COLO829 (cell line): ENCODE measurements around the gene SH3TC2.
A peak's percentile ranks its signal among the peaks of the same experiment; 100 is the strongest.

ENCODE experiments used
- DNase-seq: peaks from one replicate; pipeline ENCODE4 v3.0.0; 2012; ENCODE audit warnings: low spot score

Gene SH3TC2

GRCh38 chr5:148970228-148970627, 92.6 kb downstream of the SH3TC2 start:
- DNase-seq: no peak

- no peak for DNase-seq
Observed at GRCh38 chr5:148969291-148969690, 93.6 kb downstream of the SH3TC2 start.

- DNase-seq: no peak
Observed at GRCh38 chr5:148968311-148968710, 94.6 kb downstream of the SH3TC2 start.

GRCh38 chr5:148967783-148968182, 95.1 kb downstream of the SH3TC2 start:
- no peak for DNase-seq

- no peak for DNase-seq
Observed at GRCh38 chr5:148966938-148967337, 95.9 kb downstream of the SH3TC2 start.

GRCh38 chr5:148966348-148966747, 96.5 kb downstream of the SH3TC2 start:
- no peak for DNase-seq

GRCh38 chr5:148965511-148966265, 97.2 kb downstream of the SH3TC2 start:
- peak; percentile 63 for DNase-seq

- no peak for DNase-seq
Observed at GRCh38 chr5:148963664-148964063, 99.2 kb downstream of the SH3TC2 start.

- no peak for DNase-seq
Observed at GRCh38 chr5:148962761-148963324, 100.0 kb downstream of the SH3TC2 start.

- no peak for DNase-seq
Observed at GRCh38 chr5:148962200-148962550, 100.7 kb downstream of the SH3TC2 start.

GRCh38 chr5:148961261-148962199, 101.3 kb downstream of the SH3TC2 start:
- DNase-seq: no peak

- no peak for DNase-seq
Observed at GRCh38 chr5:148960070-148960769, 102.6 kb downstream of the SH3TC2 start.

GRCh38 chr5:148957591-148958202, 105.2 kb downstream of the SH3TC2 start:
- DNase-seq: peak; percentile 13

GRCh38 chr5:148956477-148957385, 106.1 kb downstream of the SH3TC2 start:
- DNase-seq: no peak
